GM12873 (cell line): ENCODE results near the gene TENT4A.

Experiments
- CTCF ChIP-seq: IDR thresholded peaks from 2 replicates; pipeline ENCODE4 v1.5.1; 2012; ENCODE audit warnings: low read depth, mild to moderate bottlenecking, moderate library complexity, low read length, control low read depth; ENCODE audit not compliant: insufficient read depth; ENCODE audit errors: missing control alignments

TENT4A gene

GRCh38 chr5:6733411-6734242 is 20.4 kb downstream of the TENT4A start:
- no peak for TF ChIP-seq CTCF

GRCh38 chr5:6734243-6734700 is 21.0 kb downstream of the TENT4A start:
- TF ChIP-seq CTCF: no peak

GRCh38 chr5:6734781-6735180 is 21.5 kb downstream of the TENT4A start:
- TF ChIP-seq CTCF: no peak

- no peak for TF ChIP-seq CTCF
Measured at GRCh38 chr5:6736106-6736505, 22.9 kb downstream of the TENT4A start.

GRCh38 chr5:6736524-6737042 is 23.4 kb downstream of the TENT4A start:
- no peak for TF ChIP-seq CTCF

GRCh38 chr5:6737043-6737941 is 24.1 kb downstream of the TENT4A start:
- TF ChIP-seq CTCF: no peak

GRCh38 chr5:6739603-6740002 is 26.4 kb downstream of the TENT4A start:
- no peak for TF ChIP-seq CTCF
